Left lung (tissue), 10 donors: Measurements from ENCODE around the gene TRAF2. TPM values are rescaled to one million over a fixed set of nuclear protein-coding genes. Genes with fewer than 3 reads are reported as not detected.

Source experiments
- ATAC-seq: fragments of 200-7000 bp; cut with Tn5 transposase; one replicate; pipeline ENCODE4 v1.9.1; 2020; ENCODE audit warnings: moderate library complexity
- DNase-seq, 4 donors: peaks; one replicate each; pipeline ENCODE4 v3.0.0-alpha.2; 2013 to 2020
- H3K27ac ChIP-seq, 2 donors: fragments of 200-600 bp; sonication (generic) in 1 of 2; one replicate each; pipeline versions ENCODE4 v1.5.0 to v1.8.0; 2020 to 2021
- H3K27me3 ChIP-seq, 2 donors: fragments of 200-600 bp; sonication (generic) in 1 of 2; one replicate each; pipeline versions ENCODE4 v1.5.0 to v1.8.0; 2020 to 2021
- H3K36me3 ChIP-seq, 2 donors: fragments of 200-600 bp; sonication (generic) in 1 of 2; one replicate each; pipeline versions ENCODE4 v1.5.0 to v1.8.0; 2020 to 2021
- H3K4me1 ChIP-seq, 2 donors: fragments of 200-600 bp; one replicate each; pipeline ENCODE4 v1.8.0; 2021
- H3K4me3 ChIP-seq, 2 donors: fragments of 200-600 bp; sonication (generic) in 1 of 2; one replicate each; pipeline versions ENCODE4 v1.5.0 to v1.8.0; 2020 to 2021; ENCODE audit warnings: mild to moderate bottlenecking in 1 of 2
- H3K9me3 ChIP-seq, 2 donors: fragments of 200-600 bp; sonication (generic) in 1 of 2; one replicate each; pipeline versions ENCODE4 v1.5.0 to v1.8.0; 2020 to 2021
- CTCF ChIP-seq, 2 donors: fragments of 200-600 bp; sonication (generic) in 1 of 2; IDR thresholded peaks; one replicate each; pipeline versions ENCODE4 v1.5.0 to v1.8.0; 2021; ENCODE audit warnings: antibody characterized with exemption in 2 of 2
- intact Hi-C, 2 donors: fragments of 100-400 bp; cut with DNase I; formaldehyde crosslinking; loops; one replicate each; pipeline versions ENCODE4 v1.11.2 to v1.14.2; 2022
- polyA plus RNA-seq, 6 donors: library from polyadenylated mRNA; unstranded; fragments of 120-200 nt; gene quantifications; one replicate each; pipeline ENCODE4 v1.2.1, GENCODE V29; 2013; ENCODE audit not compliant: insufficient read length in 6 of 6
- total RNA-seq, 2 donors: library from RNA; stranded (reverse); fragmentation: NEBNext Ultra II Directional; extraction: Animal tissue kit (Norgen Biotek cat#: 25700); gene quantifications; one replicate each; pipeline ENCODE4 v1.2.1, GENCODE V29; 2021
- donor health status: DM: no; HTN: yes; CAD: no.
- donor health status: DM: no; HTN: no; CAD: no.

TRAF2 gene
- total and polyA plus RNA-seq, 8 donors: 12.4 to 22.4 (median 15.9) TPM

- Histone ChIP-seq H3K4me1 (peaks cover 9 to 24% of the 10 kb centered on the region in 2 donors), H3K36me3 (peaks cover 0 to 45% of the 10 kb centered on the region in 2 donors), H3K27me3 (no peaks in the 10 kb centered on the region), H3K9me3 (no peaks in the 10 kb centered on the region), H3K27ac (no peak overlapping the region), H3K4me3 (no peak overlapping the region)
- intact Hi-C loops: no loop called here
- DNase-seq (peak in 2 of 4 donors; percentile 29 to 50), ATAC-seq (no peak)
- no peak for TF ChIP-seq CTCF (IDR thresholded peaks at IDR 0.05)
Observed at GRCh38 chr9:136860933-136861873, 25.1 kb upstream of the TRAF2 start.

- peaks cover 9 to 27% of the 10 kb centered on the region in 2 donors for H3K4me1 ChIP-seq
- H3K4me3 ChIP-seq: no peak overlapping the region
- intact Hi-C loops: no loop called here
- H3K27me3 ChIP-seq: no peaks in the 10 kb centered on the region
- no peaks in the 10 kb centered on the region for H3K9me3 ChIP-seq
- no peak overlapping the region for H3K27ac ChIP-seq
- TF ChIP-seq CTCF (IDR thresholded peaks at IDR 0.05): no peak
- H3K36me3 ChIP-seq: peaks cover 0 to 45% of the 10 kb centered on the region in 2 donors
- ATAC-seq (no peak), DNase-seq (peak in 1 of 4 donors; percentile 41)
Observed at GRCh38 chr9:136861874-136862457, 24.4 kb upstream of the TRAF2 start.

GRCh38 chr9:136862849-136863622 is 23.3 kb upstream of the TRAF2 start:
- intact Hi-C loops: no loop called here
- Histone ChIP-seq H3K9me3 (no peaks in the 10 kb centered on the region), H3K36me3 (peaks cover 0 to 45% of the 10 kb centered on the region in 2 donors), H3K4me1 (peaks cover 9 to 33% of the 10 kb centered on the region in 2 donors), H3K27me3 (no peaks in the 10 kb centered on the region), H3K27ac (no peak overlapping the region), H3K4me3 (no peak overlapping the region)
- DNase-seq: peak in 2 of 4 donors; percentile 17 to 64
- ATAC-seq: no peak
- no peak for TF ChIP-seq CTCF (IDR thresholded peaks at IDR 0.05)

- DNase-seq: peak in 2 of 4 donors; percentile 28 to 35
- no peak for TF ChIP-seq CTCF (IDR thresholded peaks at IDR 0.05)
- H3K4me1 ChIP-seq: peaks cover 9 to 29% of the 10 kb centered on the region in 2 donors
- no peaks in the 10 kb centered on the region for H3K27me3 ChIP-seq
- no peak for ATAC-seq
- H3K9me3 ChIP-seq: no peaks in the 10 kb centered on the region
- intact Hi-C loops: no loop called here
- peaks cover 0 to 40% of the 10 kb centered on the region in 2 donors for H3K36me3 ChIP-seq
- H3K27ac ChIP-seq: no peak overlapping the region
- no peak overlapping the region for H3K4me3 ChIP-seq
Observed at GRCh38 chr9:136863623-136864273, 22.6 kb upstream of the TRAF2 start.
